Esophagus squamous epithelium (tissue), 5 donors: Measurements from ENCODE around the gene GCSH. TPM values are rescaled to one million over a fixed set of nuclear protein-coding genes. Genes with fewer than 3 reads are reported as not detected.

Experiments
- DNase-seq: peaks from one replicate; lab custom pipeline; 2025; lab: John Stamatoyannopoulos, UW
- H3K27ac ChIP-seq, 4 donors: fragments of 200-600 bp; sonication (generic); one replicate each; pipeline ENCODE4 v1.5.1; 2016 to 2019; ENCODE audit warnings: mild to moderate bottlenecking in 1 of 4
- H3K27me3 ChIP-seq, 4 donors: fragments of 200-600 bp; sonication (generic); 1 replicate in 3 of 4; 2 replicates in 1 of 4; pipeline versions ENCODE4 v1.5.1 to v1.6.0; 2017 to 2021; ENCODE audit warnings: antibody characterized with exemption in 1 of 4
- H3K36me3 ChIP-seq, 3 donors: fragments of 200-600 bp; sonication (generic); one replicate each; pipeline ENCODE4 v1.5.1; 2016 to 2019
- H3K4me1 ChIP-seq, 3 donors: fragments of 200-600 bp; sonication (generic); one replicate each; pipeline ENCODE4 v1.5.1; 2017 to 2019
- H3K4me3 ChIP-seq, 4 donors: fragments of 200-600 bp; sonication (generic); 1 replicate in 3 of 4; 2 replicates in 1 of 4; pipeline ENCODE4 v1.5.1; 2016 to 2019; ENCODE audit warnings: mild to moderate bottlenecking in 2 of 4, moderate library complexity in 1 of 4
- H3K9me3 ChIP-seq, 3 donors: fragments of 200-600 bp; sonication (generic); one replicate each; pipeline ENCODE4 v1.5.1; 2016 to 2019
- CTCF ChIP-seq, 6 experiments: fragments of 450-650 bp in 4 of 6; fragments of 200-600 bp in 2 of 6; sonication (generic) in 2 of 6; IDR thresholded peaks; one replicate each; pipeline ENCODE4 v1.5.1; 2016 to 2019; ENCODE audit warnings: antibody characterized with exemption in 6 of 6, mild to moderate bottlenecking in 4 of 6, moderate library complexity in 4 of 6
- POLR2A ChIP-seq, 4 donors: fragments of 450-650 bp; IDR thresholded peaks; one replicate each; pipeline ENCODE4 v1.6.1; 2017; ENCODE audit warnings: antibody characterized with exemption in 4 of 4, mild to moderate bottlenecking in 4 of 4, moderate library complexity in 3 of 4
- WGBS, 2 donors: methylation state at CpG; one replicate each; pipeline ENCODE4 v1.1.5; 2018; 5-methylcytosine and 5-hydroxymethylcytosine counted together
- intact Hi-C: fragments of 100-400 bp; cut with DNase I; formaldehyde crosslinking; loops from one replicate; pipeline ENCODE4 v1.15.0; 2022
- total RNA-seq, 4 donors: library from RNA; depleted of rRNA; stranded (reverse); fragments of >200 nt; gene quantifications; one replicate each; pipeline ENCODE4 v1.1.0, GENCODE V29; 2016
- donor health status: DM: yes; HTN: yes; CAD: no.

The GCSH gene
- total RNA-seq, 4 donors from 2014 or later = 9.7 to 18.3 (median 15.1) TPM

GRCh38 chr16:81105946-81106345 lies 9.8 kb upstream of the GCSH start:
- no peak overlapping the region for H3K27ac ChIP-seq
- 71 to 81% methylated on average over 1 of the region's 1 CpG for WGBS, 2 donors
- TF ChIP-seq CTCF (IDR thresholded peaks at IDR 0.05) (no peak), POLR2A (IDR thresholded peaks at IDR 0.05) (no peak)

GRCh38 chr16:81101702-81102101 lies 5.5 kb upstream of the GCSH start:
- no peak for TF ChIP-seq POLR2A (IDR thresholded peaks at IDR 0.05)
- no peak for TF ChIP-seq CTCF (IDR thresholded peaks at IDR 0.05)
- no peak overlapping the region for H3K4me3 ChIP-seq
- no peak overlapping the region for H3K27ac ChIP-seq
- WGBS, 2 donors = 87 to 95% methylated on average over 7 to 9 of the region's 9 CpGs
- peaks cover 4 to 7% (median 7%) of the 10 kb centered on the region in 3 donors for H3K4me1 ChIP-seq
- no peaks in the 10 kb centered on the region for H3K36me3 ChIP-seq
- H3K9me3 ChIP-seq = no peaks in the 10 kb centered on the region
- intact Hi-C loops = no loop called here
- DNase-seq = no peak
- no peaks in the 10 kb centered on the region for H3K27me3 ChIP-seq

More at GRCh38 chr16:81105946-81106345, 9.8 kb upstream of the GCSH start:
- Histone ChIP-seq H3K9me3 (no peaks in the 10 kb centered on the region), H3K27me3 (no peaks in the 10 kb centered on the region), H3K36me3 (no peaks in the 10 kb centered on the region), H3K4me3 (no peak overlapping the region), H3K4me1 (no peaks in the 10 kb centered on the region)
- no peak for DNase-seq
- intact Hi-C loops = no loop called here

- Histone ChIP-seq H3K4me3 (no peak overlapping the region), H3K27ac (no peak overlapping the region), H3K9me3 (no peaks in the 10 kb centered on the region), H3K4me1 (peaks cover 5 to 12% (median 8%) of the 10 kb centered on the region in 3 donors), H3K27me3 (no peaks in the 10 kb centered on the region), H3K36me3 (no peaks in the 10 kb centered on the region)
- no peak for DNase-seq
- intact Hi-C loops = no loop called here
- TF ChIP-seq CTCF (IDR thresholded peaks at IDR 0.05) = no peak
- TF ChIP-seq POLR2A (IDR thresholded peaks at IDR 0.05) = no peak
Measured at GRCh38 chr16:81099958-81100357, 3.8 kb upstream of the GCSH start.

- Histone ChIP-seq H3K4me1 (peaks cover 5 to 15% (median 8%) of the 10 kb centered on the region in 3 donors), H3K27me3 (no peaks in the 10 kb centered on the region), H3K36me3 (no peaks in the 10 kb centered on the region), H3K27ac (peak overlapping the region in 2 of 4 donors; percentile 72 to 89), H3K4me3 (no peak overlapping the region), H3K9me3 (no peaks in the 10 kb centered on the region)
- WGBS, 2 donors = 86 to 97% methylated on average over 5 to 6 of the region's 6 CpGs
- intact Hi-C loops = no loop called here
- no peak for DNase-seq
- TF ChIP-seq CTCF (IDR thresholded peaks at IDR 0.05) (no peak), POLR2A (IDR thresholded peaks at IDR 0.05) (no peak)
Measured at GRCh38 chr16:81097230-81097629, 1.0 kb upstream of the GCSH start.

- Histone ChIP-seq H3K9me3 (no peaks in the 10 kb centered on the region), H3K27me3 (no peaks in the 10 kb centered on the region), H3K36me3 (no peaks in the 10 kb centered on the region), H3K27ac (peak overlapping the region; percentile 72 to 89 (median 84)), H3K4me3 (peak overlapping the region; percentile 70 to 89 (median 82)), H3K4me1 (peaks cover 5 to 15% (median 8%) of the 10 kb centered on the region in 3 donors)
- intact Hi-C loops = no loop called here
- no peak for DNase-seq
- no peak for TF ChIP-seq POLR2A (IDR thresholded peaks at IDR 0.05)
- no peak for TF ChIP-seq CTCF (IDR thresholded peaks at IDR 0.05)
- 43 to 48% methylated on average over 8 of the region's 8 CpGs for WGBS, 2 donors
Measured at GRCh38 chr16:81096715-81097208, 567 bp upstream of the GCSH start.
